ENCODE results near the gene HHLA2. TPM values are rescaled to one million over a fixed set of nuclear protein-coding genes. Genes with fewer than 3 reads are reported as not detected.

Gene HHLA2
- total RNA-seq, 1 experiment from 2014 or later: 5.8 TPM

DNA sequence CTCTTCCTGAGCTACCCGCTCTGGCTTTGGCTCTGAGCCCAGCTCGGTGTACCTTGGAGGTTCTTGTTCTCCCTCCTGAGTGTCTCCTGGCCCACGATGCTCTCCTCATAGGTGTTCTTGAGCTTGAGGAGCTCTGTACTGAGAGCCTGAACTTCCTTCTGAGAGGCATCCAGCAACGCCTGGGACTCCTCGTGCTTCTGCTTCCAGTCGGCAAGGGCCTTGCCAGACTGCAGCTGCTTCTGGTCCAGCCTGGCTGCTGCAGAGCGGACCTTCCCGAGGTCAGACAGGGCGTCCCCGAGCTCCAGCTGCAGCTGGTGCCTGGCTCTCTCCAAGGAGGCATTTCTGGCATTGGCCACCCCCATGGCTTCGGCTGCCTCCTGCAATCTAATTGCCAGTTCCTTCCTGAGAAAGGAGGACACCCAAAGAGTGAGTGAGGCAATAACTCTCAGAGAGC, 114.2 kb downstream of the HHLA2 start:
- intact Hi-C loops (cut with micrococcal nuclease; ENCODE audit: unreplicated experiment): loop anchor here (5.0 kb wide), 1 partner anchor 62 kb away; no protein-coding TSS in a partner anchor
- DNase-seq: no peak
- no TSS peak for BruUV-seq (replicated peaks)
- Mint-ChIP-seq H3K9me3 (ENCODE audit: low read depth, unreplicated experiment) (no peaks in the 10 kb centered on the region), H3K4me3 (ENCODE audit: low read depth, unreplicated experiment) (no peak overlapping the region), H3K36me3 (ENCODE audit: insufficient read depth, unreplicated experiment) (peaks cover 6% of the 10 kb centered on the region), H3K27ac (ENCODE audit: unreplicated experiment) (no peak overlapping the region), H3K4me1 (ENCODE audit: low read depth, unreplicated experiment) (peaks cover 21% of the 10 kb centered on the region), H3K27me3 (ENCODE audit: unreplicated experiment) (no peaks in the 10 kb centered on the region)
- CTCF ChIA-PET: no interaction called here
- TF ChIP-seq, protein P1, sequence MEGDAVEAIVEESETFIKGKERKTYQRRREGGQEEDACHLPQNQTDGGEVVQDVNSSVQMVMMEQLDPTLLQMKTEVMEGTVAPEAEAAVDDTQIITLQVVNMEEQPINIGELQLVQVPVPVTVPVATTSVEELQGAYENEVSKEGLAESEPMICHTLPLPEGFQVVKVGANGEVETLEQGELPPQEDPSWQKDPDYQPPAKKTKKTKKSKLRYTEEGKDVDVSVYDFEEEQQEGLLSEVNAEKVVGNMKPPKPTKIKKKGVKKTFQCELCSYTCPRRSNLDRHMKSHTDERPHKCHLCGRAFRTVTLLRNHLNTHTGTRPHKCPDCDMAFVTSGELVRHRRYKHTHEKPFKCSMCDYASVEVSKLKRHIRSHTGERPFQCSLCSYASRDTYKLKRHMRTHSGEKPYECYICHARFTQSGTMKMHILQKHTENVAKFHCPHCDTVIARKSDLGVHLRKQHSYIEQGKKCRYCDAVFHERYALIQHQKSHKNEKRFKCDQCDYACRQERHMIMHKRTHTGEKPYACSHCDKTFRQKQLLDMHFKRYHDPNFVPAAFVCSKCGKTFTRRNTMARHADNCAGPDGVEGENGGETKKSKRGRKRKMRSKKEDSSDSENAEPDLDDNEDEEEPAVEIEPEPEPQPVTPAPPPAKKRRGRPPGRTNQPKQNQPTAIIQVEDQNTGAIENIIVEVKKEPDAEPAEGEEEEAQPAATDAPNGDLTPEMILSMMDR (IDR thresholded peaks at IDR 0.05; ENCODE audit: unreplicated experiment): no peak

DNA sequence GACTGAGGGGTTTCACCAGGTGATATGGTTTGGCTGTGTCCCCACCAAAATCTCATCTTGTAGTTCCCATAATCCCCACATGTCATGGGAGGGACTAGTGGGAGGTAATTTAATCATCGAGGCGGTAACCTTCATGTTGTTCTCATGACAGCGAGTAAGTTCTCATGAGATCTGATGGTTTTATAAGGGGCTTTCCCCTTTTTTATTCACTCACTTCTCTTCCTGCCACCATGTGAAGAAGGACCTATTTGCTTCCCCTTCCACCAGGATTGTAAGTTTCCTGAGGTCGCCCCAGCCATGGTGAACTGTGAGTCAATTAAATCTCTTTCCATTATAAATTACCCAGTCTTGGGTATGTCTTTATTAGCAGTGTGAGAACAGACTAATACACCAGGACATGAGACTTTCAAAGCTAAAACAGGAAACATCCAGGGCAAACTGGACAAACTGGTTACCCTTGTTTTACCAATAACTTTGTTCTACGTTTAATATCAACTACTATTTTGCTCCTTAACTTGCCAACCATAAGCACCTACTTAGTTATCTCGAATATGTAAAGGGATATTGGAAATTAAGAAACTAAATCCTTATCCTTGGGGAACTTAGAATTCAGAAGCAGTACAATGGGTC, 115.9 kb downstream of the HHLA2 start:
- Mint-ChIP-seq H3K27ac (ENCODE audit: unreplicated experiment) (peak overlapping the region; percentile 72), H3K36me3 (ENCODE audit: insufficient read depth, unreplicated experiment) (peaks cover 6% of the 10 kb centered on the region), H3K4me1 (ENCODE audit: low read depth, unreplicated experiment) (peaks cover 21% of the 10 kb centered on the region), H3K4me3 (ENCODE audit: low read depth, unreplicated experiment) (peak overlapping the region; percentile 62), H3K9me3 (ENCODE audit: low read depth, unreplicated experiment) (no peaks in the 10 kb centered on the region), H3K27me3 (ENCODE audit: unreplicated experiment) (no peaks in the 10 kb centered on the region)
- TF ChIP-seq, protein P1 (IDR thresholded peaks at IDR 0.05; ENCODE audit: unreplicated experiment): no peak
- intact Hi-C loops (cut with micrococcal nuclease; ENCODE audit: unreplicated experiment): loop anchor here (5.0 kb wide), 1 partner anchor 60 kb away; no protein-coding TSS in a partner anchor
- CTCF ChIA-PET: no interaction called here
- DNase-seq: peak; percentile 39
- BruUV-seq (replicated peaks): TSS peak; percentile 48

GRCh38 chr3:108414007-108414406, 117.7 kb downstream of the HHLA2 start:
- TF ChIP-seq, protein P1 (IDR thresholded peaks at IDR 0.05; ENCODE audit: unreplicated experiment): no peak
- no peak for DNase-seq
- Mint-ChIP-seq H3K36me3 (ENCODE audit: insufficient read depth, unreplicated experiment) (peaks cover 6% of the 10 kb centered on the region), H3K4me1 (ENCODE audit: low read depth, unreplicated experiment) (peaks cover 21% of the 10 kb centered on the region), H3K9me3 (ENCODE audit: low read depth, unreplicated experiment) (no peaks in the 10 kb centered on the region), H3K27ac (ENCODE audit: unreplicated experiment) (no peak overlapping the region), H3K27me3 (ENCODE audit: unreplicated experiment) (no peaks in the 10 kb centered on the region), H3K4me3 (ENCODE audit: low read depth, unreplicated experiment) (no peak overlapping the region)
- no TSS peak for BruUV-seq (replicated peaks)
- CTCF ChIA-PET: no interaction called here
- intact Hi-C loops (cut with micrococcal nuclease; ENCODE audit: unreplicated experiment): loop anchor here (5.0 kb wide), 1 partner anchor 58 kb away; no protein-coding TSS in a partner anchor

- TF ChIP-seq, protein P1 (IDR thresholded peaks at IDR 0.05; ENCODE audit: unreplicated experiment): no peak
- no peaks in the 10 kb centered on the region for H3K9me3 Mint-ChIP-seq (ENCODE audit: low read depth, unreplicated experiment)
- no peak for DNase-seq
- H3K36me3 Mint-ChIP-seq (ENCODE audit: insufficient read depth, unreplicated experiment): peaks cover 6% of the 10 kb centered on the region
- H3K27ac Mint-ChIP-seq (ENCODE audit: unreplicated experiment): no peak overlapping the region
- intact Hi-C loops (cut with micrococcal nuclease; ENCODE audit: unreplicated experiment): no loop called here
- BruUV-seq (replicated peaks): no TSS peak
- no peak overlapping the region for H3K4me3 Mint-ChIP-seq (ENCODE audit: low read depth, unreplicated experiment)
- CTCF ChIA-PET: no interaction called here
- H3K27me3 Mint-ChIP-seq (ENCODE audit: unreplicated experiment): no peaks in the 10 kb centered on the region
- H3K4me1 Mint-ChIP-seq (ENCODE audit: low read depth, unreplicated experiment): peaks cover 21% of the 10 kb centered on the region
Measured at GRCh38 chr3:108415661-108416060, 119.3 kb downstream of the HHLA2 start.

Data from Calu3 (cell line).